BE2C (cell line): Measurements from ENCODE around the gene A4GALT.

Source experiments
- DNase-seq: peaks from one replicate; pipeline ENCODE4 v3.0.0-alpha.2; 2020
- H3K27me3 ChIP-seq: fragments of 250-450 bp; sonication (Bioruptor Pico); 2 replicates; pipeline ENCODE4 v1.5.1; 2020; ENCODE audit warnings: mild to moderate bottlenecking
- H3K36me3 ChIP-seq: fragments of 250-450 bp; sonication (Bioruptor Pico); 2 replicates; pipeline ENCODE4 v1.5.1; 2020; ENCODE audit warnings: mild to moderate bottlenecking
- H3K4me1 ChIP-seq: fragments of 250-450 bp; sonication (Bioruptor Pico); 2 replicates; pipeline ENCODE4 v1.5.1; 2020
- H3K4me3 ChIP-seq: 2 replicates; pipeline ENCODE4 v1.5.1; 2011; ENCODE audit warnings: low read depth, low read length
- H3K9me3 ChIP-seq: fragments of 250-450 bp; sonication (Bioruptor Pico); 2 replicates; pipeline ENCODE4 v1.5.1; 2020
- TF ChIP-seq, protein P1 (sequence below): IDR thresholded peaks from 2 replicates; pipeline ENCODE4 v1.5.1; 2012; ENCODE audit warnings: mild to moderate bottlenecking, low read depth, low read length

A4GALT gene

DNA sequence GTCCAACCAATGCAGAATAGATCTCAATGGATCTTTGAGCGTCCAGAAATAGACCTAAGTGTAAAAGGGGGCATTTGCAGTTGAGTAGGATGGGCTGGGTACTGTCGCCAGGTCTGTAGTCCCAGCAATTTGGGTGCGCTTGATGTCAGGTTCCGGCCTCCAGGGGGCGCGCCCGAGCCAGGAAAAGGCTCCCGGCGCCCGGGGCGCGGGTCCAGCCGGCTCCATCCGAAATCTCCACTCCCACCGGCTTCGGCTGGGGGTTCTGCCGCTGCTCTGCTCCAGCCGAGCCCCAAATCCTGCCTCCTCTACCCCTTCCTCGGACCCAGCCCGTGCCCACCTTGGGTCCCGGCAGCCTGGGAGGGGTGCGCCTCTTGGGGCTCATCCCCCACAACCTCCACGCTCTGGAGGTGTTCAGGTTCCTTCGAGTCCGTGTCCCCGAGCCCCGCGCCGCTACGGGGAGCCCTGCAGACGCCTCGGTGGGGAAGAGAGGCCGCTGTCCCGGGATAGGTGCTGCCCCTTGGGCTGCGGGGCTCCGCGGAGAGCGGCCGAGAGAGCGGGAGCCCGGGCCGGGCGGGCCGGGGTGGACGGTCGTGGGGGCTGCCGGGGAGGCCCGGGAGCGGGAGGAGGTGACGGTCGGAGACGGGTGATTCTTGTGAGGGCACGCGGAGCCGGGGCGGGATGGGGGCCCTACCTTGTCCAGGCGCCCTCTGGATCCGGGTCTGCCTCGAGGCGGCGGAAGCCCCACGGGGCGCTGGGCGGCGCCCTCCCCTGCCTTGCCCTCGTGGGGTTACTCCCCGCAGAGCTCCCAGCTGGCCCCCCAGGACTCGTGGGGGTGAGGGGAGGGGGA lies 58.5 kb downstream of the A4GALT start:
- H3K36me3 ChIP-seq: no peaks in the 10 kb centered on the region
- peak; percentile 88 for DNase-seq
- peaks cover 8% of the 10 kb centered on the region; the same call in 1 of the 2 replicates for H3K27me3 ChIP-seq
- H3K4me3 ChIP-seq: peak overlapping the region; percentile 68
- no peaks in the 10 kb centered on the region for H3K4me1 ChIP-seq
- TF ChIP-seq, protein P1, sequence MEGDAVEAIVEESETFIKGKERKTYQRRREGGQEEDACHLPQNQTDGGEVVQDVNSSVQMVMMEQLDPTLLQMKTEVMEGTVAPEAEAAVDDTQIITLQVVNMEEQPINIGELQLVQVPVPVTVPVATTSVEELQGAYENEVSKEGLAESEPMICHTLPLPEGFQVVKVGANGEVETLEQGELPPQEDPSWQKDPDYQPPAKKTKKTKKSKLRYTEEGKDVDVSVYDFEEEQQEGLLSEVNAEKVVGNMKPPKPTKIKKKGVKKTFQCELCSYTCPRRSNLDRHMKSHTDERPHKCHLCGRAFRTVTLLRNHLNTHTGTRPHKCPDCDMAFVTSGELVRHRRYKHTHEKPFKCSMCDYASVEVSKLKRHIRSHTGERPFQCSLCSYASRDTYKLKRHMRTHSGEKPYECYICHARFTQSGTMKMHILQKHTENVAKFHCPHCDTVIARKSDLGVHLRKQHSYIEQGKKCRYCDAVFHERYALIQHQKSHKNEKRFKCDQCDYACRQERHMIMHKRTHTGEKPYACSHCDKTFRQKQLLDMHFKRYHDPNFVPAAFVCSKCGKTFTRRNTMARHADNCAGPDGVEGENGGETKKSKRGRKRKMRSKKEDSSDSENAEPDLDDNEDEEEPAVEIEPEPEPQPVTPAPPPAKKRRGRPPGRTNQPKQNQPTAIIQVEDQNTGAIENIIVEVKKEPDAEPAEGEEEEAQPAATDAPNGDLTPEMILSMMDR: peak; percentile 87
- H3K9me3 ChIP-seq: no peaks in the 10 kb centered on the region

GRCh38 chr22:42656578-42656977 lies 64.1 kb downstream of the A4GALT start:
- H3K9me3 ChIP-seq: no peaks in the 10 kb centered on the region
- H3K27me3 ChIP-seq: no peaks in the 10 kb centered on the region
- TF ChIP-seq, protein P1: no peak
- no peaks in the 10 kb centered on the region for H3K36me3 ChIP-seq
- H3K4me3 ChIP-seq: no peak overlapping the region
- DNase-seq: no peak
- H3K4me1 ChIP-seq: no peaks in the 10 kb centered on the region; the same call in 1 of the 2 replicates

DNA sequence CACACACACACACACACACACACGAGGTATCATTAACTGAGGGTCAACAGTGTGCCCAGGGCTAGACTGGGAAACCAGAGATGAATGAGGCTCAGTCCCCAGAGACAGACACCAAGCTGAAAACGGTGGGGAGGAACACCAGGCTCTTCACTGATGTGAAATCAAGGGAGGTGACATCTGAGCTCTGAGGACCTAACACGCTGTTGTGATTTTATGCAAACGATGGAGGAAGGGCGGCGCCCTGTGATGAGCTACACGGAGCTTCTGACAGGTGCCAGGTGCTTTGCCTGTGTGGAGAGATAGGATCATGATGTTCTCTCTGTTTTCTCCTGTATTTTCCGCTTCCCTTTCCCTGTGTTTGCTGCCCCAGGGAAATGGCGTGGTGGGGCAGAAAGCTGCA lies 65.0 kb downstream of the A4GALT start:
- no peaks in the 10 kb centered on the region for H3K9me3 ChIP-seq
- TF ChIP-seq, protein P1: no peak
- H3K27me3 ChIP-seq: no peaks in the 10 kb centered on the region
- no peaks in the 10 kb centered on the region for H3K36me3 ChIP-seq
- peak; percentile 43 for DNase-seq
- H3K4me3 ChIP-seq: no peak overlapping the region
- no peaks in the 10 kb centered on the region; the same call in 1 of the 2 replicates for H3K4me1 ChIP-seq

- DNase-seq: no peak
- Histone ChIP-seq H3K9me3 (no peaks in the 10 kb centered on the region), H3K4me1 (no peaks in the 10 kb centered on the region; the same call in 1 of the 2 replicates), H3K4me3 (no peak overlapping the region), H3K27me3 (no peaks in the 10 kb centered on the region), H3K36me3 (no peaks in the 10 kb centered on the region)
- TF ChIP-seq, protein P1: no peak
Observed at GRCh38 chr22:42654436-42655073, 66.1 kb downstream of the A4GALT start.

- no peak for DNase-seq
- Histone ChIP-seq H3K4me3 (no peak overlapping the region), H3K4me1 (no peaks in the 10 kb centered on the region; the same call in 1 of the 2 replicates), H3K27me3 (no peaks in the 10 kb centered on the region), H3K36me3 (no peaks in the 10 kb centered on the region), H3K9me3 (no peaks in the 10 kb centered on the region)
- TF ChIP-seq, protein P1: no peak
Observed at GRCh38 chr22:42653999-42654398, 66.7 kb downstream of the A4GALT start.

GRCh38 chr22:42651134-42651533 lies 69.5 kb downstream of the A4GALT start:
- H3K27me3 ChIP-seq: no peaks in the 10 kb centered on the region
- DNase-seq: no peak
- H3K4me1 ChIP-seq: peaks cover 11% of the 10 kb centered on the region
- TF ChIP-seq, protein P1: no peak
- no peaks in the 10 kb centered on the region for H3K9me3 ChIP-seq
- H3K36me3 ChIP-seq: peaks cover 3% of the 10 kb centered on the region; the same call in 1 of the 2 replicates
- H3K4me3 ChIP-seq: no peak overlapping the region
